Measurements from ENCODE around the gene ZMYND10.

The ZMYND10 gene

DNA sequence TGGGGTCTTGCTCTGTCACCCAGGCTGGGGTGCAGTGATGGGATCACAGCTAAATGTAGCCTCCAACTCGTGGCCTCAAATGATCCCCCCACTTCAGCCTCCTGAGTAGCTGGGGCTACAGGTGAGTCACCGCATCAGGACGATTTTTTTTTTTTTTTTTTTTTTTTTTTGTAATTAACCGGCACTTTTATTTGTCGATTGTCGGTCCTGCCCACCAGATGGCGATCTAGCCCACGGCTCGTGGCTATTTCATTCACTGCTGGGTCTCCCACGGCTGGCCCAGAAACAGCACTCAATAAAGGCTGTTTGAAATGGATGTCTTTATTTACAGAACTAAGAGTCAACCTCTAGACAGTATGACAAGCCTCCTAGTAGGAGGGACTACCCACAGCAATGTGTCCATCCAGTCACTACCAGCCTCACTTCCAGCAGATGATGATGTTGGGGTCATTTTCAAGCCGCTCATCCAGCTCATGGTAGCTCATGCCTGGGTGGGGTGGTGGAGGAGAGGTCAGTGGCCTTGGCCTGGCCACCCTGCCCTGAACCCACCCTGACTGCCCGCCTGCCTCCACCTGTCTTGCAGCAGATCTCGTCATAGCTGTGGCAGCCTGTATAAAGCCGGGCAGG, 1.8 kb upstream of the ZMYND10 start:
- DNase-seq (ENCODE audit: low read depth in 2 of 2), result peak; percentile 51

DNA sequence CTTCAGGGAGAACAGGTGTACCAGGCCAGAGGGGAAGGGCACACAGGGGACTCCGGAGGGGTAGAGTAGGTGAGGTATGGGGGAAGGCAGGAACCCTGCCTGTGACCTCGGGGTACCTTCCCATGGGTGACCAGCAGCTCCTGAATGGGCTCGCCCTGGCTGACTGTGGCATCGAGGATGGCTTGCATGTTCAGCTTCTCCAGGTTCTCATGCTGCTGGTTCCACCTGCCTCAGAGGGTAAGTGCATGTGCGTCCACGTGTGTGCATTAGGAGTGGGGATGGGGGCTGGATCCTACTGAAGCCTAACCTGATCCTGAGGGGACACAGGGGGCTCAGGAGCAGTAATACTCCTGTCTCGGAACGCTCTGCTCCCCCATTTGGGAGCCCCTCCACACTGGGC, 524 bp downstream of the ZMYND10 start:
- DNase-seq (ENCODE audit: low read depth in 2 of 2), result no peak

DNA sequence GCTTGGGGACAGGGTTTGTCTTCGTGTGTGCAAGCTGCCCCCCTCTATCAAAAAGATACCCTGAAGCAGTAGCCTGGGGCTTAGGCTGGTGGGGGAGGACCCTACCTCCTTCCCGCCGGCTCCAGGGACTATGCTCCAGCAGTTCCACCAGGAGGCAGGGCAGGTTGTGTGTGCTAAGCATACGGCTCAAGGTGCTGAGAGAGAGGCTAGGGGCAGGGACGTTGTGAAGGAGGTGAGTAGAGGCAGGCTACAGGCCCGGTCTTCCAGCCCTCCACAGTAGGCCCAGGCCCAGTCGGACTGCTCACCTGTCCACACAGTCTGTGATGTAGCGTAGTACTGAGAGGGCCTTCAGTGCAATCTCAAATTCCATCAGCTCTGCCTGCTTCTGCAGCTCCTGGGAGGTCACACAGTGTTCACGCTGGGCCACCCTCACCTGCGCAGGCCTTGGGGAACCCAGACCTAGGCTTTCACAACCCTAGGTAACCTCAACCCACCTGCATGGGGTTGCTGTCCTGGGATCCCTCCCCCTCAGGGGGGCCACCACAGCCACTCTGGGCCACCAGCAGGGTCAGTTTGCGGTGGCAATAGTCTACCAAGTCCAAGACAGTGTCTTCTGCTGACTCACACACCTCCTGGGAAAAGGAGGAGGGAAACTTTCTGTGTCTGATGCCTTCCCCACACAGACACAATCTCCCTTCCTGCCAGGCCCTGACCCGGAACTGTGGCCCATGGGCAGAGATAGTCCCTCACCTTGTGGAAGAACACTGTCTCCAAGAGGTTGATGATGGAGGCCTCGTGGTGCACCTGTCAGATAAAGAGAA, 2.5 kb downstream of the ZMYND10 start:
- no peak for DNase-seq (ENCODE audit: low read depth in 2 of 2)

DNA sequence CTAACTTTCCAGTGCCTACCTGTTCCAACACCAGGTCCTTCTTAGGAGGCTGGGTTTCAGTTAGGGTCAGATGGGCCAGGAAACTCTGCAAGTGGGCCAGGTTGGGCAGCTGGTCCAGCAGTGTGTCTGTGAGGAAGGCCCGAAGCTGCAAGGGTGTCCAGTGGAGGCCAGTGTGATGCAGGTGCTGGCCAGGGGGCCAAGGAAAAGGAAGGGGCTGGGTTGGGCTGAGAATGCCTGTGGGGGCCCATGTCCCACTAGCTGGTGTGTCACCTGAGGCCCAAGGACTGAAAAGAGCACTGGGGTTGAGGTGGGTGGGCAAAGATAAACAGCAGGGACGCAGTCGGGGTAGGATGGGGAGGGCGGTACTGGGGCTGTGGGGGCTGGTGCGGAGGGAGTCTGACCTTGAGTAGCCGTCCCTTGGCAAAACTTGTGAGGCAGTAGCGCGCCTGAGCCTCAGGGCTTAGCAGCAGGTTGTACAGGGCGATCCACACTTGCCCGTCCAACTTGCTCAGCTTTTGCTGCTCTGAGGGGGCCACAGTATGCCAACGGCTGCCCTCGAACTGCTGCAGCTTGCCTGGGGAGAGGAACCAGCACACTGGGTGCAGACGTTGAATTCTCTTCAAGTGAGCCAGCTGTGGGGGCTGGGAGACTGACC, 3.4 kb downstream of the ZMYND10 start:
- DNase-seq (ENCODE audit: low read depth in 2 of 2), result no peak

- no peak for DNase-seq (ENCODE audit: low read depth in 2 of 2)
Observed at GRCh38 chr3:50341537-50341936, 4.0 kb downstream of the ZMYND10 start.

DNA sequence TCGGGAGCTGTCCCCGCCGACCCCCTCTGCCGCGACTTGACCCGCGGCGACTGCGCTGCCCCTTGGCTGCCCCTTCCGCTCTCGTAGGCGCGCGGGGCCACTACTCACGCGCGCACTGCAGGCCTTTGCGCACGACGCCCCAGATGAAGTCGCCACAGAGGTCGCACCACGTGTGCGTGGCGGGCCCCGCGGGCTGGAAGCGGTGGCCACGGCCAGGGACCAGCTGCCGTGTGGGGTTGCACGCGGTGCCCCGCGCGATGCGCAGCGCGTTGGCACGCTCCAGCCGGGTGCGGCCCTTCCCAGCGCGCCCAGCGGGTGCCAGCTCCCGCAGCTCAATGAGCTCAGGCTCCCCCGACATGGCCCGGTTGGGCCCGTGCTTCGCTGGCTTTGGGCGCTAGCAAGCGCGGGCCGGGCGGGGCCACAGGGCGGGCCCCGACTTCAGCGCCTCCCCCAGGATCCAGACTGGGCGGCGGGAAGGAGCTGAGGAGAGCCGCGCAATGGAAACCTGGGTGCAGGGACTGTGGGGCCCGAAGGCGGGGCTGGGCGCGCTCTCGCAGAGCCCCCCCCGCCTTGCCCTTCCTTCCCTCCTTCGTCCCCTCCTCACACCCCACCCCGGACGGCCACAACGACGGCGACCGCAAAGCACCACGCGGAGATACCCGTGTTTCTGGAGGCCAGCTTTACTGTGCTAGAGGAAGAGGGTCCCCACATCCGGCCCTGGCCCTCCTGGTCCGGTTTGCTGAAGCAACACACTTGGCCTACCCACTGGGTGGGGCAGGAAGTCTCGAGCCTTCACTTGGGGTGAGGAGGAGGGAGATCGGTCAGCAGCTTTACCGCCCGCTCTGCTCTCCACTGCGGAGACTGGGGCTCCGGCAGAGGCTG, 4.8 kb downstream of the ZMYND10 start, which contains the start of gene RASSF1:
Gene RASSF1, minus strand, starts transcription at position 389 of the 882 bp plus-strand sequence. Its CDS starts 31 bp downstream, at position 358.
- DNase-seq (ENCODE audit: low read depth in 2 of 2), result peak; percentile 69 to 77

DNA sequence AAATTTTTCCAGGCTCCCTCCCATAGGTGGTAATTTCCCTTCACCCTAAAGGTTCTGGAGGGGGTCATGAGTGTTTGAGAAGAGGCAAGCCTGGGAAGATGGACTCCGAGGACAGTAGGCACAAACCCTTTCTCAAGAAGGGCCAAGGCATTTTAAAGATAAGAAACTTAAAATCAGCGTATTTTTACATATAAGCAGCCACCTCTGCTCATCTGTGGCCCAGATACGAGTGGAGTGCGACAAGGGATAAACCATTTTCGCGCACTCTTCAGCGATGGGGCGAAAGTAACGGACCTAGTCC, 5.4 kb downstream of the ZMYND10 start:
- no peak for DNase-seq (ENCODE audit: low read depth in 2 of 2)

GRCh38 chr3:50339485-50340146, 5.9 kb downstream of the ZMYND10 start:
- DNase-seq (ENCODE audit: low read depth in 2 of 2), result no peak

DNA sequence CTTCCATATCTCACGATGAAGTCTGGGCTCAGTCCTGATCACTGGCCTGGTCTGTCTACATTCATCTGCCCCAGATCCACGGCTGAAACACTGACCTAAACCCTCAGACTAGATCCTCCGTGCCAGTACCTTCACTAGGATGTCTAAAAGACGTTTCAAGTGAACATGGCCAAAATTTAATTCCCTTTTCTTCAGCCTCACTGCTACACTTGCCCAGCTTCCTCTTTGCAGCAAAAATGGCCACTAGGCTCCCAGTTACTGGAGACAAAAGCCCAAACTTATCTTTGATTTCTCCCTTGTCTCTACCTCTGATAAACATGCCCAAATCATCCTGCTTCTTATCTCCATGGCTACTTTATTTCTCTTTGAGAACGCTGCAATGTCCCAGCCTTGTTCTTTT, 6.6 kb downstream of the ZMYND10 start:
- DNase-seq (ENCODE audit: low read depth in 2 of 2), result no peak

DNA sequence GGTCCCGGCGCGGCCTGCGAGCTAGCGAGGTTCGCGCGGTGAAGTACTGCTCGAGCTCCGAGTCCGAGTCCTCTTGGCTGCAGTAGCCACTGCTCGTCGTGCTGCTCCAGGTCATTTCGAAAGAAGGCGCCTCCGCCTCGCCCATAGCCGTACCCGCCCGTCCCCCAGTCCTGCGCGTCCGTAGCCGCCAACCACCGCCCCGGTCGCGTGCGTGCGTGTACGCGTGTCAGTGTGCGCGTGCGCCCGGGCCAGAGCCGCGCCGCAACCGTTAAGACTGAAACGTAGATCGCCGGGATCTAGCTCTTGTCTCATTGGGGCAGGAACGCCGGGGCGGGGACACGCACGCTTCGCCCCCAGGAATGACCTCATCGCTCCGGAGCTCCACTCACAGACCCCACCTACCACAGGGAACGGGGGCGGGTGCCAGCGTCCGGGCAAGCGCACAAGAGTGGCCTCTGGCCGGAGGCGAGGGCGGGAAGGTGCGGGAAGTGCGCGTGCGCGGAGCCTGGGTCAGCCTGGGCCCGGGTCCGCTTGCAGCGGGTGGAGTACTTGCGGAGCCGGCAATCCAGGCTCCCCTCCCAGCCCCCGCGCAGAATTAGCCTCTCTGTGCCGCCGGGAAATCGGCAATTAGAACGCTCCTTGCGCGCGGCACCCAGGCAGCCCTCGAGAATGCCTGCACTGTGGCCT, 8.2 kb downstream of the ZMYND10 start:
- peak; percentile 98 to 99 for DNase-seq (ENCODE audit: low read depth in 2 of 2)

GRCh38 chr3:50336452-50337174, 8.9 kb downstream of the ZMYND10 start:
- DNase-seq (ENCODE audit: low read depth in 2 of 2), result peak in 1 of 2 donors; percentile 47

DNA sequence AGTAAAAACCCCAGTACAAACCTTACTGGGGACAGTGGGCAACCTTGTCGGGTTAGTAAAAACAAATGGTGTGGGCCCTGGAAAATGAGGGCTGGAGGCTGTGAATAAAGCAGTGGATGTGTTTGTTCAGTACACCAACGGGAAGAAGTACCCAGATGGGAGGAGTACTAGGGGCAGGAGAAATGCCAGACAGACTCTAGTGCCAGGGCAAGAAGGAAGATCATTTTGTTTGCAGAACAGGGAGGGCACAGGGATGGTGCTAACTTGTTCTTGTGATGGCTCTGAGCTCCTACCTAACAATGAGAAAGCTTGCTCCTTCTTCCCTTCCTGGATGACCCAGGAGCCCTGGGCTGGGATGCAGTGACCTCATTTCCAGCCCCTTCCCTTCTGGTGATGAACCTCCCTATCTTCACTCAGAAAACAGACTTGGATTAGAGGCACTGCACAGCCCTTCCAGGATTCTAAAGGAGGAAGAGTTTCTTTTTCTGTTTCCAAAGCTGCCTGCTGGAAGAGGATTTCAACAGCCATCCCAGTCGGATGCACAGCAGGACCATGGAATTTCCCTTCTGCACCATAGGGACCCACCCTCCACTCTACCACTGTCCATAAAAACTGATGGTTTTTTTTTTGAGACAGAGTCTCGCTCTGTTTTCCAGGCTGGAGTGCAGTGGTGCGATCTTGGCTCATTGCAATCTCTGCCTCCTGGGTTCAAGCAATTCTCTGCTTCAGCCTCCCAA, 11.0 kb downstream of the ZMYND10 start:
- DNase-seq (ENCODE audit: low read depth in 2 of 2), result no peak

GRCh38 chr3:50333744-50334328, 11.7 kb downstream of the ZMYND10 start:
- DNase-seq (ENCODE audit: low read depth in 2 of 2), result no peak

- DNase-seq (ENCODE audit: low read depth in 2 of 2), result no peak
Observed at GRCh38 chr3:50331364-50331907, 14.1 kb downstream of the ZMYND10 start.

- DNase-seq (ENCODE audit: low read depth in 2 of 2), result no peak
Observed at GRCh38 chr3:50330330-50330729, 15.2 kb downstream of the ZMYND10 start.

GRCh38 chr3:50327943-50328691, 17.4 kb downstream of the ZMYND10 start, which contains the start of gene TUSC2:
Gene TUSC2 (minus strand): TSS chr3:50328223. CDS start chr3:50328099, 124 bp downstream.
- peak; percentile 92 for DNase-seq (ENCODE audit: low read depth in 2 of 2)

DNA sequence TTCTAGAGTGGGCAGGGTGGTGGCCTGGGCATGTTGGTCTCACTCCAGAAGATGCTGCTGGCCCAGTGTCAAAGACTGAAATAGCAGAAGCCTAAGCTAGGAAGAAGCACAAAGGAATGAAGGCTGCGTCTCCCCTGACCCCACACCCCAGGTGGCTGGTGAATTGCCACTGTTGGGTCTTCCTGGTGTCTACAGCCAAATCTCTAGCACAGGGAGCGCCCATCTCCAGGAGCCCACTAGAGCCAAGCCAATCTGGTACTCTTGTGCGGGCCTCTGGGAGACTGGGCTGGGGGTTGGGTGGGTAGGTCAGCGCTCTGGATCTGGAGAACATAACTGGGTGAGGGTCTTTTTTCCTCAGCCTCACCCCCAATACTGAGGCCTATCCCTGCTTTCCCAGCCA, 18.4 kb downstream of the ZMYND10 start:
- DNase-seq (ENCODE audit: low read depth in 2 of 2), result no peak

DNA sequence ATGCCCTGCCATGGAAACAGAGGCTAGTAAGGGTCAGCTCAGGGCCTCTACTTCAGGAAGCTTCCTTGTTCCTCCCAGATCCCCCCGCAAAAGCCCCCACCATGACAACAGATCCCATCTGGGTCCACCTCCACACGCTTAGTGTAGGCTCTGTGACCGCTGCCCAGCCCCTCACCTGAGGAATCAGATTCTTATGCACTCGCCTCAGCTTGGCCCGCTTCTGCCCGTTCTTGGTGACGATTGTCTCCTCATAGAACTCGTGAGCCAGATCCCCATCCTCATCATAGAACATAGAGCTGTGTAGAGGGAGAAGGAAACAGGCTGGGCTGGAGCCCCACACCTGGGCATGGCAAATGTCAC, 19.4 kb downstream of the ZMYND10 start:
- no peak for DNase-seq (ENCODE audit: low read depth in 2 of 2)
